IMR-90 (cell line): ENCODE data around the gene PNKP. TPM values are rescaled to one million over a fixed set of nuclear protein-coding genes. Genes with fewer than 3 reads are reported as not detected.
A peak's percentile ranks its signal among the peaks of the same experiment; 100 is the strongest.

Experiments
- ATAC-seq: fragments of 200-7000 bp; cut with Tn5 transposase; 2 replicates; pipeline ENCODE4 v1.9.1; 2020; ENCODE audit warnings: low read depth, mild to moderate bottlenecking, moderate library complexity
- BruUV-seq: library from RNA; stranded (reverse); fragments of 400-500 nt; replicated peaks from 2 replicates; lab custom pipeline; 2021; lab: Mats Ljungman, UMichigan
- CTCF ChIA-PET: fragments of 300-600 bp; formaldehyde crosslinking; extraction: SDS; loops from one replicate; lab custom pipeline; 2021; ENCODE audit warnings: antibody characterized with exemption; lab: Yijun Ruan, JAX
- POLR2A ChIA-PET: fragments of 300-600 bp; sonication (Branson Sonifier 250); formaldehyde crosslinking; loops from one replicate; lab custom pipeline; 2022; ENCODE audit warnings: antibody characterized with exemption; ENCODE audit not compliant: unreplicated experiment; lab: Charles Lee
- DNase-seq: peaks from one replicate; pipeline ENCODE4 v3.0.0; 2013
- H2AFZ ChIP-seq: replicated peaks from 2 replicates; pipeline ENCODE3; 2013; ENCODE audit warnings: low read length, mild to moderate bottlenecking; ENCODE audit not compliant: poor library complexity
- H2AK5ac ChIP-seq: 2 replicates; pipeline ENCODE4 v1.6.1; 2013; ENCODE audit warnings: low read depth, low read length, inconsistent platforms
- H2AK9ac ChIP-seq: replicated peaks from 2 replicates; pipeline ENCODE3; 2013; ENCODE audit warnings: mild to moderate bottlenecking, low read depth, low read length, moderate library complexity; ENCODE audit not compliant: poor library complexity
- H2BK120ac ChIP-seq: 2 replicates; pipeline ENCODE4 v1.6.1; 2013; ENCODE audit warnings: low read depth, low read length, inconsistent platforms
- H2BK15ac ChIP-seq: 3 replicates; pipeline ENCODE4 v1.6.1; 2013; ENCODE audit warnings: low read depth, low read length, inconsistent platforms
- H2BK20ac ChIP-seq: 2 replicates; pipeline ENCODE4 v1.6.1; 2013; ENCODE audit warnings: low read depth, mild to moderate bottlenecking, inconsistent platforms, low read length, moderate library complexity
- H2BK5ac ChIP-seq: 2 replicates; pipeline ENCODE4 v1.6.1; 2013; ENCODE audit warnings: mild to moderate bottlenecking, low read depth, low read length, inconsistent platforms; ENCODE audit not compliant: poor library complexity, severe bottlenecking
- H3K14ac ChIP-seq: replicated peaks from 2 replicates; pipeline ENCODE4 v1.6.1; 2013; ENCODE audit warnings: low read depth, low read length, inconsistent platforms
- H3K18ac ChIP-seq: 2 replicates; pipeline ENCODE4 v1.6.1; 2013; ENCODE audit warnings: low read depth, low read length, control low read depth
- H3K23ac ChIP-seq: 2 replicates; pipeline ENCODE4 v1.6.1; 2013; ENCODE audit warnings: low read depth, low read length, inconsistent platforms
- H3K27ac ChIP-seq: 2 replicates; pipeline ENCODE4 v1.5.1; 2013; ENCODE audit warnings: mild to moderate bottlenecking, control low read depth, low read length; ENCODE audit not compliant: insufficient read depth
- H3K27me3 ChIP-seq: 2 replicates; pipeline ENCODE4 v1.6.1; 2013; ENCODE audit warnings: low read length; ENCODE audit not compliant: control insufficient read depth, insufficient read depth
- H3K36me3 ChIP-seq: 2 replicates; pipeline ENCODE4 v1.6.1; 2013; ENCODE audit warnings: low read length, mixed read lengths; ENCODE audit not compliant: control insufficient read depth, insufficient read depth
- H3K4ac ChIP-seq: 2 replicates; pipeline ENCODE4 v1.6.1; 2013; ENCODE audit warnings: low read depth, low read length, inconsistent platforms
- H3K4me1 ChIP-seq: 2 replicates; pipeline ENCODE4 v1.6.1; 2013; ENCODE audit warnings: low read length, mixed read lengths; ENCODE audit not compliant: control insufficient read depth, insufficient read depth
- H3K4me2 ChIP-seq: 2 replicates; pipeline ENCODE4 v1.6.1; 2013; ENCODE audit warnings: low read depth, mild to moderate bottlenecking, control low read depth, low read length, moderate library complexity
- H3K4me3 ChIP-seq: 2 replicates; pipeline ENCODE4 v1.5.1; 2013; ENCODE audit warnings: low read depth, mild to moderate bottlenecking, control low read depth, low read length, moderate library complexity; ENCODE audit not compliant: insufficient read depth
- H3K56ac ChIP-seq: 2 replicates; pipeline ENCODE4 v1.6.1; 2013; ENCODE audit warnings: low read length, inconsistent platforms; ENCODE audit not compliant: insufficient read depth; ENCODE audit errors: extremely low read depth
- H3K79me1 ChIP-seq, 2 experiments: 2 replicates each; pipeline ENCODE4 v1.6.1; 2013; ENCODE audit warnings: low read length in 2 of 2, inconsistent platforms in 1 of 2, low read depth in 1 of 2
- H3K9ac ChIP-seq: 2 replicates; pipeline ENCODE4 v1.6.1; 2013; ENCODE audit warnings: low read depth, low read length, control low read depth
- H3K9me1 ChIP-seq: 2 replicates; pipeline ENCODE4 v1.6.1; 2013; ENCODE audit warnings: low read length, inconsistent platforms; ENCODE audit not compliant: insufficient read depth
- H3K9me3 ChIP-seq: 2 replicates; pipeline ENCODE4 v1.6.1; 2013; ENCODE audit warnings: low read length; ENCODE audit not compliant: control insufficient read depth, insufficient read depth
- H4K20me1 ChIP-seq: 2 replicates; pipeline ENCODE4 v1.6.1; 2013; ENCODE audit warnings: low read length, inconsistent platforms; ENCODE audit not compliant: insufficient read depth
- H4K5ac ChIP-seq: 2 replicates; pipeline ENCODE4 v1.6.1; 2013; ENCODE audit warnings: mild to moderate bottlenecking, low read depth, low read length, control low read depth
- H4K8ac ChIP-seq, 2 experiments: 2 replicates each; pipeline ENCODE4 v1.6.1; 2013; ENCODE audit warnings: low read depth in 2 of 2, low read length in 2 of 2, control low read depth in 1 of 2, inconsistent platforms in 1 of 2
- H4K91ac ChIP-seq: 2 replicates; pipeline ENCODE4 v1.6.1; 2013; ENCODE audit warnings: low read depth, low read length, inconsistent platforms; ENCODE audit not compliant: insufficient read depth
- CTCF ChIP-seq: conservative IDR thresholded peaks from 2 replicates; pipeline ENCODE4 v1.5.1; 2012; ENCODE audit warnings: mild to moderate bottlenecking, low read depth, low read length, improper control_type of control experiment
- NFE2L2 ChIP-seq: fragments of 150-350 bp; IDR thresholded peaks from 2 replicates; pipeline ENCODE4 v1.6.1; 2016; ENCODE audit warnings: low read depth, mild to moderate bottlenecking, low read length
- POLR2A ChIP-seq: IDR thresholded peaks from 2 replicates; pipeline ENCODE4 v1.6.1; 2012; ENCODE audit warnings: mild to moderate bottlenecking, low read depth, low read length
- whole genome bisulfite sequencing, 2 experiments: methylation state at CpG; one replicate each; pipeline versions ENCODE4 v1.1.5 to v1.1.7; 2013; ENCODE audit warnings: missing lambda C conversion rate in 2 of 2; ENCODE audit not compliant: insufficient read length in 1 of 2; ENCODE audit errors: extremely low coverage in 2 of 2; 5-methylcytosine and 5-hydroxymethylcytosine counted together
- dilution Hi-C: fragments of 300-500 bp; cut with HindIII; formaldehyde crosslinking; loops from one replicate; pipeline ENCODE4 v1.14.3; 2018; ENCODE audit warnings: low sequenced_read_pairs; ENCODE audit not compliant: unreplicated experiment
- in situ Hi-C: fragments of 300-500 bp; cut with MboI; formaldehyde crosslinking; loops from 3 replicates; pipeline ENCODE4 v1.14.3; 2019; ENCODE audit warnings: low sequenced_read_pairs, inconsistent platforms, mixed read lengths
- intact Hi-C: fragments of 100-400 bp; cut with micrococcal nuclease; formaldehyde crosslinking; loops from 2 replicates; pipeline ENCODE4 v1.10.0; 2022
- polyA plus RNA-seq, 3 experiments: library from polyadenylated mRNA; depleted of rRNA; stranded (reverse); fragments of >200 nt; gene quantifications; 2 replicates each; pipeline ENCODE4 v1.2.3, GENCODE V29; 2012; ENCODE audit warnings: low replicate concordance in 1 of 3
- total RNA-seq: library from RNA; depleted of rRNA; stranded (reverse); fragments of >200 nt; gene quantifications from 2 replicates; pipeline ENCODE4 v1.2.3, GENCODE V29; 2012

Gene PNKP
- total and polyA plus RNA-seq, 2 of the 4 experiments (the other 2 are of a cell fraction): 14.2 to 25.0 TPM

GRCh38 chr19:49869009-49869483 lies 1.7 kb upstream of the PNKP start:
- intact Hi-C loops: no loop called here
- in situ Hi-C loops: no loop called here

More at GRCh38 chr19:49869009-49869483, 1.7 kb upstream of the PNKP start:
- H2BK5ac ChIP-seq: peak overlapping the region; percentile 84
- H3K4me3 ChIP-seq: peak overlapping the region; percentile 47
- dilution Hi-C loops: no loop called here
- peak overlapping the region; percentile 50 for H3K14ac ChIP-seq
- ATAC-seq (peak; percentile 1), DNase-seq (no peak)
- peak overlapping the region; percentile 28; the same call in 1 of the 2 replicates for H3K9ac ChIP-seq
- peak overlapping the region; percentile 83 for H3K27ac ChIP-seq
- H3K9me3 ChIP-seq: no peaks in the 10 kb centered on the region
- H3K18ac ChIP-seq: peak overlapping the region; percentile 31; the same call in 1 of the 2 replicates
- H3K9me1 ChIP-seq: peaks cover 10% of the 10 kb centered on the region
- H3K79me1 ChIP-seq: peaks cover 23 to 60% of the 10 kb centered on the region in 2 experiments
- H2BK15ac ChIP-seq: no peak overlapping the region; the same call in 2 of the 3 replicates
- TF ChIP-seq NFE2L2: no peak
- TF ChIP-seq POLR2A: 0 out of 2 replicates have a peak, but pooled peaks have one; percentile 8
- no peak for TF ChIP-seq CTCF
- BruUV-seq: no TSS peak
- CTCF ChIA-PET: no interaction called here
- peaks cover 12% of the 10 kb centered on the region for H4K20me1 ChIP-seq
- peaks cover 7% of the 10 kb centered on the region for H3K4me1 ChIP-seq
- peak overlapping the region; percentile 74 for H4K5ac ChIP-seq
- POLR2A ChIA-PET: interaction anchor here (0.5 to 1.0 kb wide), 2 partner anchors 61 to 65 kb away, joined by 4 to 7 read pairs; no protein-coding TSS in a partner anchor
- peak overlapping the region; percentile 64 for H2BK120ac ChIP-seq
- H3K56ac ChIP-seq: no peak overlapping the region
- peak overlapping the region; percentile 97 for H2AFZ ChIP-seq
- H2AK9ac ChIP-seq: peak overlapping the region; percentile 94
- peak overlapping the region; percentile 73 for H3K4ac ChIP-seq
- H3K36me3 ChIP-seq: peaks cover 13% of the 10 kb centered on the region
- peak overlapping the region; percentile 68; the same call in 1 of the 2 replicates for H3K23ac ChIP-seq
- no peak overlapping the region; the same call in 1 of the 2 replicates for H2BK20ac ChIP-seq
- H2AK5ac ChIP-seq: peak overlapping the region; percentile 79
- H3K27me3 ChIP-seq: no peaks in the 10 kb centered on the region
- H4K8ac ChIP-seq: peak overlapping the region; percentile 16 to 98; a peak in 3 of 4 replicates
- H3K4me2 ChIP-seq: peak overlapping the region; percentile 94
- 2% methylated on average over 12 of the region's 15 CpGs; no CpG with 5 or more reads in 1 of the 2 experiments for WGBS, 2 experiments
- peak overlapping the region; percentile 67; the same call in 1 of the 2 replicates for H4K91ac ChIP-seq
